ENCODE results near the gene PTPRA.
"Not testable (repeated sequence)": the region's sequence is repeated elsewhere in the genome, so short reads cannot be mapped to it uniquely, and the experiment has no call there.

PTPRA gene

DNA sequence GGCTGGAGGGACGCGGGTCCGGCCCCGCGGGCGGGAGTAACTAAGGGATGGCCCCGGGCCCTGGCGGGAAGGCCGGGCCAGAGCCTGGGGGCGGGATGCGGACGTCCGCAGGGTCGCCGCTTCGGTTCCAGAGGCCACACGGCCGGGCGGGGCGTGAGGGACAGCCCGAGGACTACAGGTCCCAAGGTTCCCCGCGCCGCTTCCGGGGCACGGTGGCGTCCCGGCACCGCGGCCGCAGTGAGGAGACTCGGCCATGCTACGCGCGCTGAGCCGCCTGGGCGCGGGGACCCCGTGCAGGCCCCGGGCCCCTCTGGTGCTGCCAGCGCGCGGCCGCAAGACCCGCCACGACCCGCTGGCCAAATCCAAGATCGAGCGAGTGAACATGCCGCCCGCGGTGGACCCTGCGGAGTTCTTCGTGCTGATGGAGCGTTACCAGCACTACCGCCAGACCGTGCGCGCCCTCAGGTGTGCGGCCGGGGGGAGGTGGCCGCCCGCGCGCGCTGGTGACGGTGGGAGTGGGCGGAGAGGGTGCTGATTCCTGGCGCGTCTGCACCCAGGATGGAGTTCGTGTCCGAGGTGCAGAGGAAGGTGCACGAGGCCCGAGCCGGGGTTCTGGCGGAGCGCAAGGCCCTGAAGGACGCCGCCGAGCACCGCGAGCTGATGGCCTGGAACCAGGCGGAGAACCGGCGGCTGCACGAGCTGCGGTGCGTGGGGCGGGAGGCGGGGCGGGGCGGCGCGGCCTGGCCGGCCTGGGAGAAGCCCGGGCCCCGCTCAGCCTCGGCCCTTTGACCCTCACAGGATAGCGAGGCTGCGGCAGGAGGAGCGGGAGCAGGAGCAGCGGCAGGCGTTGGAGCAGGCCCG lies 172.8 kb downstream of the PTPRA start, which contains the start of gene MRPS26:
Gene MRPS26, plus strand, starts transcription at position 237 of the 861 bp plus-strand sequence. Its CDS starts 17 bp downstream, at position 254.
- peak; percentile 78 for DNase-seq

DNA sequence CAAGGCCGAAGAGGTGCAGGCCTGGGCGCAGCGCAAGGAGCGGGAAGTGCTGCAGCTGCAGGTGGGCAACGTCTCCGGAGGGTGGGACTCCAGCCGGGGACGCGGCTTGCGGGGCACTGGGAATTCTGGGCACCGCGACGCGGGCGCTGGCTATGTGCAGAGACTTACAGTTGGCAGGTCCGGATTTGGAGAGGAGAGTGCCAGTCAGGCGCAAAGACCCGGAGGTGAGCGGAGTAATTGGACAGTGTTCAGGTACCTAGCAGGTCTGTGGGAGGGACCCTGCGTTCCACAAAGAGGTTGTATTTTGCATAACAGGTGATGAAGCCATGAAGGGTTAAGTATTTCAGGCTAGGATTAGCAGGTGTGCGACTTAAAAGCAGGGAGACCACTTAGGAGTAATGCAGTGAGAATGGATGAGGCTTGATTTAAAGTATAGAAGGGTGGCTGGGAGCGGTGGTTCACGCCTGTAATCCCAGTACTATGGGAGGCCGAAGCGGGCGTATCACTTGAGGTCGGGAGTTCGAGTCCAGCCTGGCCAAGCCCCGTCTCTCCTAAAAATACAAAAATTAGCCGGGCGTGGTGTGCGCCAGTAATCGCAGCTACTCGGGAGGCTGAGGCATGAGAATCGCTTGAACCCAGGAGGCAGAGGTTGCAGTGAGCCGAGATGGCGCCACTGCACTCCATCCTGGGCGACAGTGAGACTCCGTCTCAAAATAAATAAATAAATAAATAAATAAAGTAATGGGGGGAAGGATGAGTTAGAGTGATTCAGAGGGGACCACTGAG lies 173.6 kb downstream of the PTPRA start:
- DNase-seq = no peak

DNA sequence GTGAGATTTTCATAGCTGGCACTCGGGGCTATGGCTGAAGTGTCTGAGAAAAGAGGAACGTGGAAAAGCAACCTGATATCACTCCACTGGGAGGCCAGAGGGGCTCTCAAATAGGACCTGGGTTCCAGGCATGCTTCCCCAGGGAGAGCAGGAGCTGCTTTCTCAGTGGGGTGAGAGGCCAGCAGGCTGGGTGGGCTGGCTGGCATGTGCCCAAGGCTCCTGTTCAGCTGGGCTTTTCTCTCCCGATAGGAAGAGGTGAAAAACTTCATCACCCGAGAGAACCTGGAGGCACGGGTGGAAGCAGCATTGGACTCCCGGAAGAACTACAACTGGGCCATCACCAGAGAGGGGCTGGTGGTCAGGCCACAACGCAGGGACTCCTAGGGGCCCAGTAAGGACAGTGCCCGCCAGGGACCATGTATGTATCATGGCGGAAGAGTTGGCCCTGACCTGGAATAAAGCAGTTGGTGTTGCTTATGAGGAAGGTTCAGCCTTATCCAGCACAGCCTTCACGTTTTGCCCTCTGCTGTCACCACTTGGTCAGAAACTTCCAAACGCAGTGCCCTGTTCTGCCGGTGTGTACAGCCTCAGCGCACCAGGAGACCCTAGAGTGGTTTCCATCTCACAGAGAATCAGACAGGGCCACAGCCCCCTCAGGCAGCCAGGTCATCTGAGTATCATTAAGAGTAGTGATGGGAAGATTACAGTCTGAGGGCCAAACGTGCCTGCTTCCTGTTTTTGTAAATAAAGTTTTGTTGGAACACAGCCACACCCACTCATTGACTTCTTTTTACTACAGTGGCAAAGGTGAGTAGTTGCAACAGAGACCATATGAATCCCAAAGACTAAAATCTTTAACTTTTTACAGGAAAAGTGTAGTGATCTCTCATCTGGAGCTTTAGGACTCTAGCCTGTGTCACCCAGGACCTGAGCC lies 174.5 kb downstream of the PTPRA start:
- no peak for DNase-seq

DNA sequence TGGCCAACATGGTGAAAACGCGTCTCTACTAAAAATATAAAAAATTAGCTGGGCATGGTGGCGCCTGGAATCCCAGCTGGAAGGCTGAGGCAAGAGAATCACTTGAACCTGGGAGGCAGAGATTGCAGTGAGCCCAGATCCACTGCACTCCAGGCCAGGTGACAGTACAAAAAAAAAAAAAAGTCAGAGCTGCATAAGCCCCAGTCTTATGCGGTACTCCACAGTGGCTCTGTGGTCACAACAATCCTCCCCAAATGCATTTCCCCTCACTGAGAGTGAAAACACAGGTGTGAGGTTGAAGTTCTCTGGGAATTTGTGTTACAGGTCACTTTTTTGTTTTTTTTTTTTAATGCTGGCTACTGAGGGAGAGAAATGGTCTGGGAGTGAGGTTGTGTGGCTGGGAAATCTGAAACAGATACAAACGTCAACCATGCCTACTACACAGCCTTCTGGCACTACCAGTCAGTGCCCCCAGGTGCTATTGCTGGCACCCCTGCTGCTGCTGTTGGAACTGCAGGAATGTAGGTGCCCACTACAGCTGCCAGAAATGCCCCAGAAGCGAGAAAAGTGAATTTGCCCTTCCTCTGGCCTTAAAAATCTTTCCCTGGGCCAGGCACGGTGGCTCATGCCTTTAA lies 178.2 kb downstream of the PTPRA start:
- no peak for DNase-seq

DNA sequence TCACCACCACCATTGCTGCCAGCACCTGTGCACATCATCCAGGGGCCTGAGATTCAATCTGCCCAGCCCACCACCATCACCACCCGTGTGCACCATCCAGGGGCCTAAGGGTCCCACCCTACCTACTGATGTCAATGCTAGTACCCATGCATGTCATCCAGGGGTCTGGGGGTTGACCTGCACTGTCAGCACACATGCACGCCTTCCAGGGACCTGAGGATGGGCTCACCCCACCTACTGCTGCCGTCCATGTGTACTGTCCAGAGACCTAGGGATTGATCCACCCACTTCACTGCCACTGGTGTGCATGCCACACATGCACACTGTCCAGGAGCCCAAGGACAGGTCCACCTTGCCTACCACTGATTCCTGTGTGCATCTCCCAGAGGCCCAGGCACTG lies 186.2 kb downstream of the PTPRA start:
- DNase-seq = no peak

DNA sequence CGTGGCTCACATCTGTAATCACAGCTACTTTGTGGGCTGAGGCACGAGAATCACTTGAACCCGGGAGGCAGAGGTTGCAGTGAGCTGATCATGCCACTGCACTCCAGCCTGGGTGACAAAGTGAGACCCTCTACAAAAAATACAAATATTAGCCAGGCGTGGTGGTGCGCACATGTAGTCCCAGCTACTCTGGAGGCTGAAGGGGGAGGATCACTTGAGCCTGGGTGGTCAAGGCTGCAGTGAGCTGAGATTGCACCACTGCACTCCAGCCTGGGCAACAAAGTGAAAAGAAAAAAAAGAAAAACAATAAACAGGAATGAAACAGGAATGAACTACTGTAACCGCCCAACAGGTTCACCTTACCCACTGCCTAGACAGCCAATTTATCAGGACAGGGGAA lies 190.8 kb downstream of the PTPRA start:
- DNase-seq = not testable (repeated sequence)

DNA sequence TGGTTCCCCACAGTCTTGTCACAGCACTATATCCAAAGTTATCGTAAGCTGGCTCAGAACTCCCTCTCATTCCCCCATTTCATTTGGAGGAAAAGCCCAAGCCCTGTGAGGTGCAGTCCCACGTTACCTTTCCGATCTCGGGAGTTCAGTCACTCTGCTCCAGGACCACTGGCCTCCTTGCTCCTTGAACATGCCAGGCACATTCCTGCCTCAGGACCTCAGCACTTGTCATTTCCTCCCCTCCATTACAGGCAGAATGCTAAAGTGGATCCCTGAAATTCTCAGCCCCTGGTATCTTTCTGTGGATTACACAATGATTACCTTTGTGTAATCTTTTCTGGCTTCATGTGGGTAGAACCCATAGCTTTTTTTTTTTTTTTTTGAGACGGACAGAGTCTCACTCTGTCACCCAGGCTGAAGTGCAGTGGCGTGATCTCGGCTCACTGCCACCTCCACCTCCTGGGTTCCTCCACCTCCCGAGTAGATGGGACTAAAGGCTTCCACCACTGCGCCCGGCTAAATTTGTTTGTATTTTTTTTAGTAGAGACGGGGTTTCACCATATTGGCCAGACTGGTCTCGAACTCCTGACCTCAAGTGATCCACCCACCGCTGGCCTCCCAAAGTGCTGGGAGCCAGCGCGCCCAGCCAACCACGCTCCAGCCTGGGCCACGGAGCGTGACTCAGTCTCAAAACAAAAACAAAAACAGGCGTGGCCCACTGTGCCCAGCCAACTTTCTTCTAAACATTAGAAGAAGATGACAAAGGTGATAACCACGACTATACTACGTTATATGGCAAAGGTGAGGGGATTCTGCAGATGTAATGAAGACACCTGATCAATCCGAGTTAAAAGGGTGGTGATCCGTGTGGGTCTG lies 194.1 kb downstream of the PTPRA start:
- DNase-seq = no peak

DNA sequence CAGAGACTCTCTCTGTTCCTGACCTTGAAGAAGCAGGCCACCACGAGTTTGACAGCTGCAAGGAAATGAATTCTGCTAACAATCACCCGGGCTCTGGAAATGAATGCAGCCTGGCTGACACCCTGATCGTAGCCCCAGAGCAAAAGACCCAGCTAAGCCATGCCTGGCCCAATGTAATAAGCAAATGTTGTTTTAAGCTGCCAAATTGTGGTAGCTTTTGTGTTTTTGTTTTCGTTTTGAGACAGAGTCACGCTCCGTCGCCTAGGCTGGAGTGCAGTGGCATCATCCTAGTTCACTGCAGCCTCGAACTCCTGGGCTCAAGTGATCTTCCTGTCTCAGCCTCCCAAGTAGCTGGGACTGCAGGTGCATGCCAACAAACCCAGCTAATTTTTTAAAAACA lies 194.8 kb downstream of the PTPRA start:
- DNase-seq = no peak

DNA sequence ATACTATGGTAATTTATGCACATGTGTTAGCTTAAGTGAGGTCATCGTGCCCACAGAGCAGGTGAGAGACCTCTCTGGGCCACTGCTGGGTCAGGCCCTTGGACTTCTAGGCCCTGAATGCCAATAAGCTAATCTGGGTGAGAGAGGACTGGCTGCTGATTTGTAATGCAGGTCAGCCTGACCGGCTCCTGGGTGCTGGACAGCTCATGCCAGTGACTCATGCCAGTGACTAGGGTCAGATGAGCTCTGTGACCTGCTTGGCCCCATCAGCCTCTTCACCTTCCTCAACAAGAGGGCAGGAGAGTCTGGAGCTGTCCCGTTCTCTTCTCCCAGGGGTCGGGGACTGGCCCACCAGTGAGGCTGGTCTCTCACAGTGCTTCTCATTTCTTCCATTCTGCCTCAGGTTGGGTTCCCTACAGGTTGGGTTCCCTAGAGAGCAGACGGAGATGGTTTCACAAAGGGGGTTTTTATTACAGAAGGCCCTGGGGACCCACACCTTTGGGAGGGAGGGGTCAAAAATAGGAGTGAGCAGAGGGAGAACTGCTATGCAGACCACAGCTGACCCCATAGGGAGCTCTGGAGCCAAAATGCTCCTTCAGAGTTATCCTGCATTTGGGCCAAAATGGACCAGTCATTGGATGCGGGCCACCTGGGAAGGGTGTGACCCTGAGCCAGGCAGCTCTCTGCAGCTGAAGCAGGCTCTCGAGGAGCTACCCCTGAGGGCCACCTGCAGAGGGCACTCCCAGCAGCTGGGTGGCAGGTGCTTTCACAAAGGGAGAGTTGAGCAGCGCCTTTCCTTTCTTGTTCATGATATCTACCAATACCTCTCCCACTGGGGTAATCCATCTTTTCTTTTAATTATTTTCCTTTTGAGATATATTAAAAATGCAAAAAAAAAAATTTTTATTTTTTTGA lies 196.0 kb downstream of the PTPRA start:
- DNase-seq = no peak

DNA sequence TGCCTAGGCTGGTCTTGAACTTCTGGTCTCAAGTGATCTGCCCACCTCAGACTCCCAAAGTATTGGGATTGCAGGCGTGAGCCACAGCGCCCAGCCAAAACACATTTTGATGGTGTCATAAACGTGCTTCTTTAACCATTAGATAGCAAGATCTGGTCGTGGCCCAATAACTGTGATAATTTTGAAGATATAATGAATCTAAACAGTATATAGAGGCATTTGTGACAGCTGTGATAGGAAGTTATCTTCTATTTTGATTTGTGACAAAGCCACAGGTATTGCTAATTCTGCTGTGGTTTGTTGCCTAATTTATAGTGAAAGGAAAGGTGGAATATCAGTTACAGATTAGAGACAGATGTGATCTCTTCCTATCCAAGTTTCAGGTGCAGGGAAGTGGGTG lies 197.4 kb downstream of the PTPRA start:
- no peak for DNase-seq

DNA sequence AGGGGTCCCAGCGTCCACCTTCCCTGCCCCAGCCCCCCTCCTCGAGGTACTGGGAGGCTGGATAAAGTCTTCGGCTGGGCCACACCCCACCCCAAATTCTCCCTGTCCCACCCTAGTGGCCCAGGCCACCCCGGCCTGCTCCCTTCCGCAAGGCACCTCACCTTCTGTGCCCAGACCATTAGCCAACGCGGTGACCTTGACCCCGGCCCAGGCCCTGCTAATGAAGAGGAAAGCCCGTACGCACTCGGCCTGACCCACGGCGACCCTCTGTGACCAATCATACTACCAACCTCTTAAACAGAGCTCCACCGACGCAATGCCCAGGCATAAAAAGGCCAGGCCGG lies 198.0 kb downstream of the PTPRA start:
- DNase-seq = no peak

DNA sequence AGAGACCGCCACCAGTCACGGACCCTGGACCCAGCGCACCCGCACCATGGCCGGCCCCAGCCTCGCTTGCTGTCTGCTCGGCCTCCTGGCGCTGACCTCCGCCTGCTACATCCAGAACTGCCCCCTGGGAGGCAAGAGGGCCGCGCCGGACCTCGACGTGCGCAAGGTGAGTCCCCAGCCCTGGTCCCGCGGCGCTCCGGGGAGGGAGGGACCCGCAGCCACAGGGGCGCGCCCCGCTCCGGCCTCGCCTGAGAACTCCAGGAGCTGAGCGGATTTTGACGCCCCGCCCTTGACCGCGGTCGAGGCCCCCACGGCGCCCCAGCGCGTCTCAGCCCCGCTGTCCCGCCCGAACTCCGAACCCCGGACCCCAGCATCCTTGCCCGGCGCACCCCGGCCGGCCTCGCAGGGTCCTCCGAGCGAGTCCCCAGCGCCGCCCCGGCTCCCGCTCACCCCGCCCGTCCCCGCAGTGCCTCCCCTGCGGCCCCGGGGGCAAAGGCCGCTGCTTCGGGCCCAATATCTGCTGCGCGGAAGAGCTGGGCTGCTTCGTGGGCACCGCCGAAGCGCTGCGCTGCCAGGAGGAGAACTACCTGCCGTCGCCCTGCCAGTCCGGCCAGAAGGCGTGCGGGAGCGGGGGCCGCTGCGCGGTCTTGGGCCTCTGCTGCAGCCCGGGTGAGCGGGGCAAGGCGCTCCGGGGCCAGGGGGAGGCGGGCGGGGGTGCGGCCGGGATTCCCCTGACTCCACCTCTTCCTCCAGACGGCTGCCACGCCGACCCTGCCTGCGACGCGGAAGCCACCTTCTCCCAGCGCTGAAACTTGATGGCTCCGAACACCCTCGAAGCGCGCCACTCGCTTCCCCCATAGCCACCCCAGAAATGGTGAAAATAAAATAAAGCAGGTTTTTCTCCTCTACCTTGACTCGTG lies 198.6 kb downstream of the PTPRA start, which contains the start of gene OXT:
Gene OXT, plus strand, starts transcription at position 11 of the 920 bp plus-strand sequence. Its CDS starts 36 bp downstream, at position 47.
- DNase-seq = no peak

DNA sequence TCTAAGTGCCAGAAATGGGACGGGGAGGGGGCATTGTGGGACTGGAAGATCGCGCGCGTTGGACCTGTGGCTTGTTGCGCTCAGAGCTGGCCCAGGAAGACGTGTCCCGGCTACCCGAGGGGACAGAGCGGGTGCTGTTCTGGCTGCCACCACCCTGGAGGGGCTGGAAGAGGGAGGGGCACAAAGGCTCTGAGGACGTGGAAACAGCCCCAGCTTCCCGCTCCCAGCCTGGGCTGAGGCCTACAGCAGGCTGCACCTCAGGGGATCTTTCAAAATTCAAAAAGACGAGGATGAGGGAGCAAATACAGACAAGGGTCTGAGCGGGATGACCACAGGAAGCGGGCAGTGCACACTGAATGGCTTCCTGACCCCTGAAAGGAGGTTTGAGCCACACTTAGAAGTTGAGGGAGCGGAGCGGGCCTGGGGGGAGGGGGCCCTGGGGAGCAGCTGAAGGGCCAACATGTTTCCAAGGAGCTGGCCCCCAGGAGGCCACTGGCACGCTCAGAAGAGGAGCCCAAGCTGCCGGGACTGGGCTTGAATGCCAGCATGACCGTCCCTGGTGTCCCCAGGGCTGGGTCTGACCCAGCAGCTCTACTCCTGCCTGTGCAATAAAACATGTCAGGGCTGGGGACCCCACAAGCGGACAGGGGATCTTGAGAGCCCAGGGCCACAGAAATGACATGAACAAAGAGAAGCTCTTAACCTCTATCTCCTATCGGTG lies 199.4 kb downstream of the PTPRA start:
- no peak for DNase-seq

DNA sequence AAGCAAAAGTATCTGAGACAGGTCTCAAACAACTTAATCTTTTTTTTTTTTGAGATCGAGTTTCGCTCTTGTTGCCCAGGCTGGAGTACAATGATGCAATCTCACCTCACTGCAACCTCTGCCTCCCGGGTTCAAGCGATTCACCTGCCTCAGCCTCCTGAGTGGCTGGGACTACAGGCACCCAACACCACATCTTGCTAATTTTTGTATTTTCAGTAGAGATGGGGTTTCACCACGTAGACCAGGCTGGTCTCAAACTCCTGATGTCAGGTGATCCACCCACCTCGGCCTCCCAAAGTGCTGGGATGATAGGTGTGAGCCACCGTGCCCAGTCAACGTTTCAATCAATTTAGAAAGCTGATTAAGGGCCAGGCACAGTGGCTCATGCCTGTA lies 200.0 kb downstream of the PTPRA start:
- not testable (repeated sequence) for DNase-seq

DNA sequence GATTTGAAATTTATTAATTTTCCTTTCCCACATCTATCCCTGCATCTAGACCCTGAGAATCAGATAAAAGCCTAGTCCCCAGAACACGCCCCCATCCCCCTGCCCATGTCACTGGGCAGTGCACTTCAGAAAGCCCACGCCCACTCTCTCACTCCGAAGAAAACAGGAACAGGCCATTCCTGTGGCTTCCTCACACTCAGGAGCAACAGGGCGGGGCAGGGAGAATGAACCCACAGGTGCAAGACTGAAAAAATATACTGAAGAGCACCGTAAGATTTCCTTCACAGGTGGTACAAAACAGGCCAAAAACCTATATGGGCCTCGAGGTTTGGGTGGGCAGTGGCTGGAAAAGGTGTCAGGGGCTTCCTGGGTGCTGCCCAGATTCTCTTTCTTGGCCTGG lies 201.5 kb downstream of the PTPRA start:
- DNase-seq = no peak

DNA sequence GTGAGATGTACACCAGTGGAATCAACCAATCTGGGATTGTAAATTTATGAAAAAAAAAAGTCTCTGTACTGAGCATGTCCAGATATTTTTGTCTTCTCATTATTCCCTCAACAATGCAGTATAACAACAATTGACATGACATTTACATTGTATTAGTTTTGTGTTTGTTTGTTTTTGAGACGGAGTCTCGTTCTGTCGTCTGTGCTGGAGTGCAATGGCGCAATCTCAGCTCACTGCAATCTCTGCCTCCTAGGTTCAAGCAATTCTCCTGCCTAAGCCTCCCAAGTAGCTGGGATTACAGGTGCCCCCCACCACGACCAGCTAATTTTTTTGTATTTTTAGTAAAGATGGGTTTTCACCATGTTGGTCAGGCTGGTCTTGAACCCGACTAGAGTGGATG lies 202.0 kb downstream of the PTPRA start:
- DNase-seq = not testable (repeated sequence)

DNA sequence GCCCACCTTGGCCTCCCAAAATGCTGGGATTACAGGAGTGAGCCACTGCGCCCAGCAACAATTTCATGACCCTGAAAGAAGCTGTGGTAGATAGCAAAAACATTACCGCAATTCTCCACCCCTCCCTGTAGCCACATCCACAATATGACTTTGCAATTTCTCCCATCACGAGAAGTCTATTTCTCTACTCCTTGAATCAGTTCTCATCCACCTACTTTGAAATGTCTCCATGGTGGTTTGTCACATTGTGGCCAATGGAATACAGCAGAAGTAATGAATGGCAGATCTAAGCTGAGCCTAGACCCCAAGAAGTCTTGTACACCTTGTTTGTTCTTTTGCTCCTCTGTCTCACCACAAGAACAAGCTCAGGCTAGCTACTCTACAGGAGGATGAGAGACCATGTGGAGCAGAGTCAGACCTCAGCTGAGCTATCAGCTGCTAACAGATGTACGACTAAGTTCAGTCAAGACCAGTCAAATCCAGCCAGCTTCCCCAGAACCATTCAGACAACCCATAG lies 204.4 kb downstream of the PTPRA start:
- no peak for DNase-seq

DNA sequence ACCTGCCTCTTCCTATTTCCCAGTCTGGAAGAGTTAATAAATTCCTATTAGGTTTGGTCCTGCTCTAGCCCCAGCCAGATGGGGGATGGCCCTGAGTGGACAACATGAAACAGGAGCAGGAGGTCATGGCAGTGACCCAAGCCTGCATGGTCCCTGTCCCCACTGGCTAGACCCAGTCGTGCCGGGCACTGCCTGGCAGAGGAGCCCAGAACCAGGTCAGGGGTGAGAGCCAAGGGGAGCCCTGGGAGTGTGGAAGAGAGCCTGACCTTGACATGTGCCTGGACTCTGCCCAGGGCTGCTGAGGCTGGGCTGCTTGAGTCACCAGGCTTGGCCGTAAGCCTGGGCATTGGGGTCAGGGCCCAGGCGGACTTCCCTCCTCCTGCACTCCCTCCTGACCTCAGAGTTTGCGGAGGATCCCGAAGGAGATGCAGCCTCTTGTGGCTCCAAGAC lies 207.7 kb downstream of the PTPRA start:
- DNase-seq = no peak
